Measurements from ENCODE around the gene SMARCA2.

DNA sequence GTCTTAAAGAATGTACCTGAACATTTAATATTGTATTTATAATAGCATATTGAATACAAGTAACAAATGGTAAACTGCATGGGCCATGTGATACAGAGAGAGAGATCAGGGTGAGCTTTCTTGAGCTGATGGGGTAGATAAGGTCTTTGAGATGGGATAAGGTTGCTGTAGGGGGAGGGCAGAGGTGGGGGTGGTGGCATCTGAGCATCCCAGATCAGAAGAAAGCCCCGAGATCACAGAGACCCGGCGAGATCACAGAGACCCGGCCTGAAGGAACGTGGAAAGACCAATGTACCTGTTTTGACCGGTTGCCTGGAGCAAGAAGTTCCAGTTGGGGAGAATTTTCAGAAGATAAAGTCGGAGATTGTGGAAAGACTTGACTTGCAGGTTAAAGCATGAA is 6.6 kb downstream of the SMARCA2 start:
- TF ChIP-seq POLR2A (IDR thresholded peaks at IDR 0.05; ENCODE audit: low read length) (no peak), GATA1 (IDR thresholded peaks at IDR 0.05; ENCODE audit: low read depth, low read length) (no peak)

Data from erythroblast (primary cell).